ENCODE measurements around the gene SPATA9. TPM values are rescaled to one million over a fixed set of nuclear protein-coding genes. Genes with fewer than 3 reads are reported as not detected.

Gene SPATA9
- total and polyA plus RNA-seq, 9 of the 15 experiments (the other 6 are each of a cell fraction or from before 2014, with no cell fraction given): 0.16 to 5.5 (median 0.39) TPM; not detected in 3

- BruUV-seq (replicated peaks): no TSS peak
- Histone ChIP-seq H3K4me1 (replicated peaks in 1 of 2; ENCODE audit: control insufficient read depth in 2 of 2, insufficient read depth in 2 of 2, low read length in 2 of 2) (no peaks in the 10 kb centered on the region), H3K36me3 (ENCODE audit: control insufficient read depth, insufficient read depth, low read length) (no peaks in the 10 kb centered on the region), H3K4me3 (no peak overlapping the region), H3K79me2 (ENCODE audit: control insufficient read depth, insufficient read depth, low read length) (no peaks in the 10 kb centered on the region), H3K27me3 (ENCODE audit: control insufficient read depth in 2 of 2, insufficient read depth in 2 of 2, low read length in 2 of 2) (no peaks in the 10 kb centered on the region), H3K9me3 (replicated peaks; ENCODE audit: control insufficient read depth, insufficient read depth, low read depth, low read length) (no peaks in the 10 kb centered on the region), H2AFZ (ENCODE audit: low read depth, low read length) (peak overlapping the region; percentile 48; the same call in 1 of the 2 replicates), H3K9me1 (ENCODE audit: control insufficient read depth, insufficient read depth, low read length) (no peaks in the 10 kb centered on the region), H3K4me2 (ENCODE audit: insufficient read depth, low read length) (no peak overlapping the region), H3K9ac (ENCODE audit: insufficient read depth in 1 of 2, low read depth in 2 of 2, low read length in 2 of 2) (no peak overlapping the region), H3K27ac (ENCODE audit: extremely low read depth, low read depth, low read length) (no peak overlapping the region), H4K20me1 (replicated peaks; ENCODE audit: control insufficient read depth, insufficient read depth, low read length) (no peaks in the 10 kb centered on the region)
- TF ChIP-seq YY1 (IDR thresholded peaks at IDR 0.05; ENCODE audit: borderline replicate concordance in 1 of 3, control insufficient read depth in 1 of 3, extremely low read depth in 1 of 3, insufficient read depth in 3 of 3, insufficient read length in 1 of 3, insufficient replicate concordance in 2 of 3, low read depth in 1 of 3, low read length in 2 of 3) (peak in 2 of 3 experiments; percentile 43 to 86), MLLT1 (IDR thresholded peaks at IDR 0.05) (no peak), BMI1 (IDR thresholded peaks at IDR 0.05; ENCODE audit: low read length) (no peak), TCF15 (CRISPR knock-in tag; IDR thresholded peaks at IDR 0.05) (no peak), KAT8 (IDR thresholded peaks at IDR 0.05; ENCODE audit: low read depth) (peak; percentile 55; the same call in 1 of the 2 replicates), ZBTB5 (IDR thresholded peaks at IDR 0.05) (no peak), GATAD2A (IDR thresholded peaks at IDR 0.05) (no peak)
- WGBS (ENCODE audit: insufficient coverage, low coverage, missing lambda C conversion rate): 21% methylated on average over 2 of the region's 2 CpGs
- no peak for DNase-seq (ENCODE audit: extremely low read depth in 1 of 4, low spot score in 3 of 4)
- ATAC-seq: no peak
- in situ Hi-C loops (cut with MboI): no loop called here
- ChIA-PET CTCF (ENCODE audit: low intra/inter-chr PET ratio) (no interaction called here), POLR2A (interaction anchor here (0.9 to 2.3 kb wide), 2 partner anchors 7 to 11 kb away, joined by 3 to 12 read pairs; no protein-coding TSS in a partner anchor)
- intact Hi-C loops (cut with micrococcal nuclease): no loop called here
- FAIRE-seq: no peak
Observed at GRCh38 chr5:95624368-95624767, 58.4 kb downstream of the SPATA9 start.
